Stimulated activated CD8-positive, alpha-beta memory T cell treated with anti-CD3 and anti-CD28 coated beads, Interleukin-15, amount 100 ng/mL, for 4 hours (primary cell): Measurements from ENCODE around the gene OSBPL7.
"Not testable (repeated sequence)": the region's sequence is repeated elsewhere in the genome, so short reads cannot be mapped to it uniquely, and the experiment has no call there.

ENCODE experiments used
- DNase-seq, 2 donors: peaks; one replicate each; pipeline ENCODE4 v3.0.0-alpha.2; 2020; ENCODE audit warnings: low read depth in 2 of 2

The OSBPL7 gene

DNA sequence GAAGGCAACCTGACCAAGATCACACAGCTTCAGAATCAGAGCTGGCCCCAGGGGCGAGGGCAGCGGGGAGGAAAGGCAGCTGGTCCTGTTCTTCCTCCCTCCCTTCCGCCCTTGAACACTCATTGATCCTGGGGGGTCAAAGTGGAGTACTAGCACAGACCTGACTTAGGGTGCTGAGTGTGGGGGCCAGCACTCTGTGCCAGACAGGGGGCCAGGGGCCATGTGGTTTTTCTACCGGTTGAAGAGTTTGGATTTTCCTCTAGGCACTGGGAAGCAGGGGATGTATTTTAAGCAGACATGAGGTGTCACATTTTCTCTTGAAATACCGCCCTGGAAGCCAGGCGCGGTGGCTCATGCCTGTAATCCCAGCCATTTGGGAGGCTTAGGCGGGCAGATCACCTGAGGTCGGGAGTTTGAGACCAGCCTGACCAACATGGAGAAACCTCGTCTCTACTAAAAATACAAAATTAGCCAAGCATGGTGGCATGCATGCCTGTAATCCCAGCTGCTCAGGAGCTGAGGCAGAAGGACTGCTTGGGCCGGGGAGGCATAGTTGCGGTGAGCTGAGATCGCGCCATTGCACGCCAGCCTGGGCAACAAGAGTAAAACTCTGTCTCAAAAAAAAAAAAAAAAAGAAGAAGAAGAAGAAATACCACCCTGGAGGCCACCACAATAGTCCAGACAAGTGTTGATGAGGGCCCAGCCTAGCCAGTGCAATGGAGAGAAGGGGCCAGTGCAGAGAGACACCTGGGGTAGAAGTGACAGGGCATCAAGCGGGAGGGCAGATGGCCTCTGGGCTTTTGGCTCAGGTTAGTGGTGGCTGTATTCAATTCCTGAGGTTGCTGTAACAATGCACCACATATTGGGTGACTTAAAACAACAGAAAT, 15.3 kb downstream of the OSBPL7 start:
- DNase-seq = no peak

DNA sequence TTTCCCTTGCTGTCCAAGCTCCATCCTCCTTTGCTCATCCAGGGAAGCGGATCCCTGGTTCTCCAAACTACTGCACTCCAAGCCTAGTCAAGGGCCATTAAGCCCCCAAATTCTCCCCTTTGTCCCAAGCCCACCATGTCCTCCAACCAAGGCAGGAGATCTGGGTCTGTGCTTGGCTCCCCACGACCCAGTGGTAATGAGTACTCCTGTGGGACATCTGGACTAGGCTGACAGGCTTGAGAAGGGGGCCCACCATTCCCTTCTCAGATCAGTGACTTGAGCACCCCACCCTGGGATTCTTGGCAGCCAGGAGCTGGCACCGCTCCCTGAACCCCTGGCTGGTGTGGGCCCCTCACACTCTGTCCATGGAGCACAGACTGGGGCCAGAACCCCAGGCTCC, 17.1 kb downstream of the OSBPL7 start:
- DNase-seq = no peak

DNA sequence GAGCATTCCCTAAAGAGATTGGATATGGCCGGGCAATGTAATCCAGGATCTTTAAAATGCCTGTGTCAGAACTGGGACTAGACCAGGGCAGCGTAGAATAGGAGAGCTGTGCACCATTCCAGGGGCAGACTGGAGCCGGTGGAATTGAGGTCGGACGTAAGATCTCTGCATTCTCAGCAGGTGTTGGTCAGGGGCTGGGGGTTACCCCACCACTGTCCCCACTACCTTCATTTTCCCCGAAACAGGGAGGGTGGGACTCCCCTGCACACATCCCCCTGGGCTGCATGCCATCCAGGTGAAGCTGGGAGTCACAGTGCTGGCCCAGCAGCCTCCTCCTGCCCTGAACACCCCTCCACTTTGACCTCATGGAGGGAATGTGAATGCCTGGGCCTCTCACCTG, 17.8 kb downstream of the OSBPL7 start:
- DNase-seq = no peak

DNA sequence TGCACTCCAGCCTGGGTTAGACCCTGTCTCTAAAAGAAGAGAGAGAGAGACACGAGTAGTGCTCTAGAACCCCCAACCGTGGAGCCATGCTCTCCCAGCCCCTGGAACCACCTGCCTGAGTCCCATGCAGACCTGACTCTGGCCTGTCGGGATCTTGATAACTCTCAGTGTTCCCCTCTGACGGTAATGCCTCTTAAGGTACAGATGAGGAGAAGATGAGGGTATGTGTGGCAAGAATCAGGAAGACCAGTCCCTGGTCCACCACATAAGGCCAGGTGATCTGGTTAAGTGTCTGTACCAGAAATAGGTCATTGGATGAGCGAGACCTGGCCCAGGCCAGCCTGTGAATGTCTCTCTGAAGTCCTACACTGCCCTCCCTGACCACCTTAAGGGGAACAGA, 18.4 kb downstream of the OSBPL7 start:
- no peak for DNase-seq

DNA sequence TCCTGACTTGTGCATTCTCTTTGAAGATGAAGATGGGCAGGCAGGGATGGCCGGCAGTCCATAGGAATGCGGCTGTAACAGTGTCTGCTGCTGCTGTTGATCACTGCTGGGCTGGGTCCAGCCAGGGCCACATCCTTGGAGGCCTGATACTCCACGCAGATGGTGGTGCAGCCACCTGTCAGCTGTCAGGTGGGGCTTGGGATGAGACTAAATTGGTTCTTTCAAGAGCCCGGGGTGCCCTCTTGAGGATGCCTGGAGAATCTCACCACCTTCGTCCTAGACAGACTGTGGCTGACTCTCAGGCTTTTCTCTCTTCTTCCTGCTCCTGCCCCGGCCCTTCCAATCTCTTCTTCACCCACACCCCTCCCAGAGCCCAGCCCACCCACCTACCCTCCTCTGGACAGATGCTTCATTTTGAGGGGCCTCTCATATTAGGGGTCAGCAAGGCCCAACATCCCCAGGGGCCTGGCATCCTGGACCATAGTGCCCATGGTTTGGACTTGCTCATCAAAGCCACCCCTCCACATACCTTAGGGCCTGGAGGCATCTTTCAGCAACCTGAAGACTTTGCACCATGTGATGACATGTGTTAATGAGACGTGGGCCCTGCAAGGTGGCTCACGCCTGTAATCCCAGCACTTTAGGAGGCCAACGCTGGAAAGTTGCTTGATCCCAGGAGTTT, 19.1 kb downstream of the OSBPL7 start:
- DNase-seq = peak; percentile 25 to 26

DNA sequence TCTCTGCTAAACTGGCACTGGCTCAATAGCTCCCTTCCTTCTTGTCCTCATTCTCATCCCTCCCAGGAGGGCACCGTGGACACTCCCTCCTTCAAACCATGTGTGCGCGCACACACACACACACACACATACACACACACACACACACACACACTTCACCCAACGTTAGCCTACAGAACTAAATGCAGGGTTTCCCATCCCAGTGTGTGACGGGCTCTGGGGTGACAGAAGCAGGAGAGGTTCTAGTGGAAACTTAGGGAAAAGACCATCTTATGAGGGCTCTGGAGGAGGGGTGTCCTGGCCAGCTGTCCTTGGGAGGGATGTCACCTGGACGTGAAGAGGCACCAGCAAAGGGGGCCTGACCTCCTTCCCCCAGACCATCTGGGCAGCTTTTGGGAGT, 19.7 kb downstream of the OSBPL7 start:
- no peak for DNase-seq

DNA sequence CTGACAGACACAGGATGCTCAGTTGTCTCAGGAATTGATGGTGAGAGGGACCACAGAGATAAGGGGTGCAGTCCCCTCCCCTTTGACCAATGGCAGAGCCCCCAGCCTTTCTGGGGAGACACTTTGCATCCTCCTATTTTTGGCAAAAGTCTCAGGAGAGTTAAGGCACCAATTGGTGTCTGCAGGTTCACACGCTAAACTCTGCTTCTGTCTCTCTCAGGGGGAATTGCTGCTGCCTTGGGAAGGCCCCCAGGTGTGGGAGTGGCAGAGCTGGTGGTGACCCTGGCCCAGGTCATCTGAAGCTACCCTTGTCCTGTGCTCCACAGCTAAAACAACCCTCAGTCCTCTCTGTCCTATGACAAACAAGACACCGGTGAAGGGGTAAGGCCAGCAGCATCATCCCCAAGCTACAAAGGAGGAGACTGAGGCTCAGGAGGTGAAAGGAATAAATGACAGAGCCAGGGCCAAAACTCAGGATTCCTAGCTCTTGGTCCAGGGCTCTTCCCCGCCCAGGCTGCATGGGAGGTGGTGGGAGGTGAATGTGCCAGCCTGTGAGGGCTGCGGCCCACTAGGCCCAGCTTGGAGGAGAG, 20.3 kb downstream of the OSBPL7 start:
- no peak for DNase-seq

DNA sequence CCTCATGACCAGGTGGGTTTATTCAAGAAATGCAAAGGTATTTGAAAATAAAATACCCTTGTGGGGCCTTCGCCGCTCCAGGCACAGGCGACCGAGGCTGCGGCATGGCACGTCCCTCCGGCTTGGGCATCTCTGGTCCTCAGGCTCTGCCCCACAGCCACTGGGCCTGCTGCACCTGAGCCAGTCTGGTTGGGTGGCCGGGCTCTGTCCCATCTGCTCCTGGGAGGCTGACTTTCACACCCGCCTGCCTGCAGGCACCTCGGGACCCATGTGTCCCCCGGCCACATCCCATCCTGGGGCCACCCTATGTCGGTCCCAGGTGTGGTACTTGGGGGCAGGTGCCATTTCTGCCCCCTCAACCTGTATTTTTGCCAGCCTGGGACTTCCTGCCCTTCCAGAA, 20.9 kb downstream of the OSBPL7 start:
- DNase-seq = no peak

DNA sequence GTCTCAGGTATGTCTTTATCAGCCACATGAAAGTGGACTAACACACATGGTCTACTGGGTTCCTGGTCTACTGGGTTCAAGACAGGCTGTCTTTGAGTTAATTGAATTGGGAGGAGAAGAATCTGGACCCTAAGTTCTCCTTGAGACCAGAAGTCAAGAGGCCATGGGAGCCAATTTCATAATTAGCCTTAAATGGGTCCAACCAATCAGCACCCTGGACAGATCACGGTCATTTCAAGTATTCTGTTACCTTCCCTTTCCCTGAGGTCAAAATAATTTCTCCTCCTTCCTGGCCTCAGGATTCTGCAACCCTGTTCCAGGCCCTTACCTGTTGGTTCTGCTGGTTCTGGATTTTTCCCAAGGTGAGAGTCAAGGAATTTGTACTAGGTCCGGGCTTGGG, 23.8 kb downstream of the OSBPL7 start:
- no peak for DNase-seq

DNA sequence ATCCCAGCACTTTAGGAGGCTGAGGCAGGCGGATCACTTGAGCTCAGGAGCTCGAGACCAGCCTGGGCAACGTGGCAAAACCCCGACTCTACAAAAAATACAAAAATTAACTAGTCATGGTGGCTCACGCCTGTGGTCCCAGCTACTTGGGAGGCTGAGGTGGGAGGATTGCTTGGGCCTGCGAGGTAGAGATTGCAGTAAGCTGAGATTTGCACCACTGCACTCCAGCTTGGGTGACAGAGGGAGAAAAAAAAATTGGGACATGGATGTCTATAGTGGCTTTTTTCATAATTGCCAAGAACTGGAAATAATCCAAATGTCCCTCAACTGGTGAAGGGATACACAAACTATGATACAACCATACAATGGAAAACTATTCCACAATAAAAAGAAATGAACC, 28.6 kb downstream of the OSBPL7 start:
- no peak for DNase-seq

DNA sequence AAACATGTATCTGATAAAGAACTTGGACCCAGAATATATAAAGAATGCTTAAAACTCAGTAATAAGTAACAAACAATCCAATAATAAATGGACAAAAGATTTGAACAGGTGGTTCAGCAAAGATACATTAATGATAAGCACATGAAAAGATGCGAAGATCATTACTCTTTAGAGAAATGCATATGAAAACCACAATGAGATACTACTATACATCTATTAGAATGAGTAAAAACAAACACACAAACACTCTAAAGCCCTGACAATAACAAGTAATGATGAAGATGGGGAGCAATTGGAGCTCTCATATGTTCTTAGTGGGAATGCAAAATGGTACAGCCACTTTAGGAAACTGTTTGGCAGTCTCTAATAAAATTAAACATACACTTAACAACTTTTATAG, 29.1 kb downstream of the OSBPL7 start:
- no peak for DNase-seq

DNA sequence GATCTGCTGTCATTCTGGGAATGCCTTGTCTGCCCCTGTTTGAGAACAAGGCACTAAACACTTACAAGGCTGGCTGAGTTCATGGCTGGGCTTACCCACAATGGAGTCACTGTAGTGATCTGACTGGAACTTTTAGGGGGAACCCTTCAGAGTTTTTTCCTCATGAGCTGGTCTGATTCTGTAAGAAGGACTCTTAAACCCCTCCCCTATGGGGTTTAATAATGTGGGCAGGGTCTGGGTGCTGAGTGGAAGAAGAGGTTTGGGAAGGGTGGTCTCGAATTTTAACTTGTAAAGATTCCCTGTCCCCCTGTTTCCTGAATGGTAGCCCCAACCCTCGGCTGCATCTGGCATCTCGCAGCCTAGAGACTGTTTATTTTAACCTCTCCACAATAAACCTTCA, 30.6 kb downstream of the OSBPL7 start:
- no peak for DNase-seq

DNA sequence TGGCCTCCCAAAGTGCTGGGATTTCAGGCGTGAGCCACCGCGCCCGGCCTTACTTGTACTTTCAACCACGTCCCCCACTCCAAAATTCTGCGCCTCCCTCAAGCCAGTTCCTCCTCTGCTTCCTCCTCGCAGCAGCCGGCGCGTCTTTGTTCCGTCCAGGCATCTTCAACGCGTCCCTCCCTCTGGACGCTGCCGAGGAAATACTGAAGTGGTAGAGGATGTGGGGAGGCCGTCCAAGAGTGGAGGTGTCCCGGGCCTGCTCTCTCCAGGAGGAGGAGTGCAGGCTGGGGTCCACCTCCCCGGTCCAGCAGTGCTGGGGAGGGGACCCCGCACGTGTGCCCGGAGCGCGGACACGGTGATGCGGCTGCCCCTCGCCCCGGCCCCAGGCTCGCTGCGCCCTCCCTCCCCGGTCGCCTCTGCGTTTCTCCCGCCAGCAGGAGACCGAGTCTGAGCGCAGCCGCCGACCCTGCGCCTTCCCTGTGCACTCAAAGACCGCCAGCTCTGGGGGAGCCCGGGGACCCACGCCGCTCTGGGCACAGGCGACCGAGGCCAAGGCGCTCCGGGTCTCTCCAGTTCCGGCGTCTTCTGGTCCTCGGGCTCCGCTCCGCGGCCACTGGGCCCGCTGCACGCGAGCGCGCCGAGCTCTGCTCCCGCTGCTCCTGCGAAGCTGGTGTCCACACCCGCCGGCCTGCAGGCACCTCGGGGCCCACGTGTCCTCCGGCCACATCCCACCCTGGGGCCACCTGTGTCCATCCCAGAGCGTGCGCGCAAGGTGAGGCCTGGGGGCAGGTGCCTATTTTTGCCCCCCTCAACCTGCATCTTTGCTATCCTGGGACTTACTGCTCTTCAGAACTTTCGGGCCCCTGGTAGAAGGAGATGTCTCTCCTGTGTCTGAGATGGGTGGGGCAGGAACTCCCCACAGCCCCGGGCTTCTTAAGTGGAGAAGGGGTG, 31.7 kb downstream of the OSBPL7 start:
- peak in 1 of 2 donors; percentile 19 for DNase-seq

DNA sequence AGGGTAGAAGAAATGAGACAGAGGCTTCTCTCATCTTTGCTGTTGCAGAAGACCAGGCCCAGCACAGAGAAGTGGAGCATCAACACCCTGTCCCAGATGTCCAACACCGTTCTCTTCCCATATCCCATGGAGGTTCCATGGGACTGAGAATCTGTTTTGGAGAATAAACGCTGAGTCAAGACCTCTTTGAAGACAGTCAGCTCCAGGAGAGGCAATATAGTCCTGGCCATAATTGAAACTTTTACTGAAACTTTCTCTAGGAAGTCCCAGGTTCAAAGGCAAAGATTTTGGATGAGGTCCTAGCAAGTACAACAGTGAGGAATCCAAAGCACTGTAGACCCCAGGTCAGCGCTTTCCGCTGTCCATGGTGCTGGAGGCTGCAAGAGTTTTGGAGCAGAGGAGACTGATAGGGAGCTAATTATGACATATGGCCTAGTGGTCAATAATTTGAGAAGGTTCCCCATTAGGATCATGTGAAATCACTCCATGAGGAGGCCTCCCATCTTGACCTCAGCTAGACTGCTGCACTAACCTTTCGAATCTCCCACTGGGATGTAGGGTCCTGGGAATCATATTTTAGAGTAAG, 36.0 kb downstream of the OSBPL7 start:
- no peak for DNase-seq

DNA sequence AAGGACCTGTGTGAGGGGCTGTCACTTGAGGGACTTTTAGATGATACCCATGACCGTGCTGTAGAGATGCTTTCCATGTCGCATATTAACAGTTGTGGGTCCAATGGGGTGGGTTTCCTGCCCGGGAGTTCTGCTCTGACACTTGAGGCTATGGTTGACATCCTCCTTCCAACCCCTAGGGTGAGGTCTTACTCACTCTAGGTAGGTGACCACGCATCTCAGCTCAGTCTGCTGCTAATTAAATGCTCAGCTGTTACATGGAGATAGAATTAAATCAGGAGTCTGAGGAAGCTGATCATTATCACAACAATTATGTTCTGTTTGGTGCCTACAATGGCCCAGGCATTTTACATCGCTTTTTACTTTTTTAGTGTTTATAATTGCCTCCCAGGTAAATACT, 40.2 kb downstream of the OSBPL7 start:
- no peak for DNase-seq

DNA sequence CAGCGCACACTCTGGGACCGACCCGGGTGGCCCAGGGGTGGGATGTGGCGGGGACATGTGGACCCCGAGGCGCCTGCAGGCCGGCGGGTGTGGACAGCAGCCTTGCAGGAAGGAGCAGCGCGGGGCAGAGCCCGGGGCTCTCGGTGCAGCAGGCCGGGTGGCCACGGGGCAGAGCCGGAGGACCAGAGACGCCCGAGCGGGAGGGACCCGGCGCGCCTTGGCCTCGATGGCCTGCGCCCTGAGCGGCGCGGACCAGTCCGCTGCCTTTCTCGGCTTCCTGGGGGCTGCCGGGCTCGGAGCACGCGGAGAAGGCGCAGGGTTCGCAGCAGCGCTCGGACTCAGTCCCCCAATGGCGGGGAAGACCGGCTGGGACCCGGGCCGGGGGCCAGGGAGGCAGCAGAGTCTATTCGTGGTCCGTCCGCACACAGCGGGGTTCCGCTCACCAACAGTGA, 43.4 kb downstream of the OSBPL7 start:
- DNase-seq = no peak

DNA sequence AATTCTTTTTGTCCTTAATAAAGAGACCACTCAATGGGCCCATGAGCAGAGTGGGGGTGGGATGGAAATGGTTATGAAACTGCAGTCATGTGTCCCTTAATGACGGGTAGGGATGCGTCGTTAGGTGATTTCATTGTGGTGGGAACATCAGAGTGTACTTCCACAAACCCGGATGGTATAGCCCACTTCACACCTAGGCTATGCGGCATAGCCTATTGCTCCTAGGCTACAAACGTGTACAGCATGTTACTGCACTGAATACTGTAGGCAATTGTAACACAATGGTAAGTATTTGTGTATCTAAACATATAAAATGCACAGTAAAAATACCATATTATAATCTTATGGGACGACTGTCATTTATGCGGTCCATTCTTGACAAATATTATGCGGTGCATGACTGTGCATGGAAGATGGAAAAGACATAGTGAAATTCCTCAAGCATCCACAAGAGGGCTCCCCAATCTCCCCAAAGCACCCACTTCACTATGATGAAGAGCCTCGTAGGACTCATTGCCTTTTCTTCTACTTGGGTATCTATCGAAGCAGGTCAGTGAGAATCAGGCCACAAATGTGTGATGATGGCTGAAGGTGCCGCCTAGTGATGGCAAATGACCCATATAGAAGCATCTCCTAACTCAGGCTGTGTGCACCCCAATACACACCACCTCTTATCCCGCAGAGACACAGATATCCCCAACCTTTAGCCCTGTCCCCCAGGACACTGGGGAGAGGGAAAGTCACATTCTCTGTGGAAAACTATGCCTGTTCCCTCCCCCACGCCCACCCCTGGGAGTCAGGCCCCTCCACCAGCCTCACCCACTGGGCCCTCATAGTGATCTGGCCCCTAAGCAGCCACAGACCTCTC, 45.0 kb downstream of the OSBPL7 start:
- DNase-seq = peak in 1 of 2 donors; percentile 10

DNA sequence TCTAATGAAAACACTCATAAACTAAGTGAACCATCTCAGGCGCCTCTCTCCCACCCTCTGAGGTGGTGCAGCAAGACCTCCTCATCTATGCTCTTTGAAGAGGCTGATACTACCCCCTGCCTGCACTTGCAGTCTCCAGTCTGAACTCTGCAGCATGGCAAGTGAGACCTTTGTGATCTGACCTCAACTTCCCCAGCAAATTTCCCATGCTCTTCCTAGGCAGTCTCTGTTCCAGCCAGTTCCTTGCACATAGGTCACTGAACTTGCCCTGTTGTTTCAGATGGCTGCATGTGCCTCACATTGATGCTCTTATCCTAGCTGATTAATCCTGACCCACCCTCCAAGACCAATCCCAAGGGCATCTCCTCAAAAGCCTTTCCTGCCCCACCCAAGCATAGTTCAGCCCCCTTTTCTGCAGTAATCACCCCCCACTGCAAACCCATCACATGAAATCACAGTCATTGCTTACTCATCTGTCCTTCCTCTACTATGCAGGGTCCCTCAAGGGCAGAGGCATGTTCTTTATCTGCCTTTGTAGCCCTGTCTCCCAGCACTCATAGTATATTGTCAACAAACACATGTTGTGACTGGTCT, 46.5 kb downstream of the OSBPL7 start:
- DNase-seq = no peak

DNA sequence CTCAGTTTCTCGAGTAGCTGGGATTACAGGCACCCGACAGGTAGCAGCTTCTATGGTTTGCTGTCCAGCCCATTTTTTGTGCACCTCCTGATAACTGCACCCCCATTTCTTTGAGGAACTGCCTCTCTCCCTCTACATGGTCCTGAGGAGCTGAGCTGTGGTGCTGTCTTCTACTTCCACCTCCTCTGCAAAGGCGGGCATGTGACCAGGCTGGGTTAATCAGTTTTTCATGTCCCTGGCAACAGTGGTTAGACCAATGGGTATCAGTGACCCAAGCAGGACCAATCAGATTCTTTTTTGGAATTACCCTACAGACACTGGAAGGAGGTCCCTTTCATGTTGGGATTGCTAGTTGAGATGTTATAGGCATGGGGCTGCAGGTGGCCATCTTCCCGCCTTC, 47.3 kb downstream of the OSBPL7 start:
- DNase-seq = no peak

DNA sequence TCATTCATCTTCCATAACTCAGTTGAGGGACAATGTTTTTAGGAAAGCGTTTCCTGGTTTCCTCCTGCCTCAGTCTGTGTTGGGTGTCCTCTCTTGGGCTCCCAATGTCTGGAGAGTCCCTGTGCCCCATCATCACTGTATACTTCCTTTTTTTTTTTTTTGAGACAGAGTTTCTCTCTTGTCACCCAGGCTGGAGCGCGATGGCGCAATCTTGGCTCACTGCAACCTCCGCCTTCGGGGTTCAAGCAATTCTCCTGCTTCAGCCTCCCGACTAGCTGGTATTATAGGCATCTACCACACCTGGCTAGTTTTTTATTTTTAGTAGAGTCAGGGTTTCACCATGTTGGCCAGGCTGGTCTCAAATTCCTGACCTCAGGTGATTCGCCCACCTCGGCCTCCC, 47.9 kb downstream of the OSBPL7 start:
- DNase-seq = not testable (repeated sequence)
